Measurements from ENCODE around the gene PPY. TPM values are rescaled to one million over a fixed set of nuclear protein-coding genes. Genes with fewer than 3 reads are reported as not detected.

PPY gene
- total RNA-seq, 1 experiment from 2014 or later: not detected

DNA sequence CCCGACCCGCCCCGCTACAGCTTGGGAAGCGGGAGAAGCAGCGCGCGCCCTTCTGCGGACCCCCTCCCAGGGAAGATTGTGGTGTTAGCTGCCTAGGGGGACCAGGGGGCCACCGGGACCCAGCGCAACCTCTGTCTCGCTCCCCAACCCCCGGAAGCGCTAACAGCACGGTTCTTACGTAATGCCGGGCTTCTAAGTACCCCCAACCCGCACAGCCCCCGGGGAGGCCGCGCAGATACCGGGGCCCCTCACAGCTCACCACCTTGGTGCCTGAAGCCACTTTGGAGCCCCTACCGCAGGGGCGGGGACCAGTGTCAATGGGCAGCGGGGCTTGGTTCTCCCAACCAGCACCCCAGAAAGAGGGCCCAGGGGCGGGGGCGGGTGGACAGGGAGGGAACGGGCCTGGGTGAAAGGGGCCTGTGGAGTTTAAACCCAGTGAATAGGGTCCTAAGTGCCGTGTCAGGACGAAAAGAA, 35.3 kb downstream of the PPY start:
- POLR2A ChIA-PET: no interaction called here
- H3K4me3 ChIP-seq (ENCODE audit: low read depth in 2 of 2, low read length in 2 of 2): peak overlapping the region; percentile 16 to 34; a peak in 2 of 4 replicates
- peaks cover 3% of the 10 kb centered on the region; the same call in 1 of the 2 replicates for H3K27me3 ChIP-seq (ENCODE audit: control insufficient read depth, insufficient read depth, low read length)
- no peaks in the 10 kb centered on the region for H3K9me3 ChIP-seq (ENCODE audit: control insufficient read depth, insufficient read depth, low read depth, low read length)
- in situ Hi-C loops (cut with HindIII; ENCODE audit: low pct_unique_long_range_greater_than_20kb, low sequenced_read_pairs): no loop called here
- TF ChIP-seq TCF7L2 (IDR thresholded peaks at IDR 0.05; ENCODE audit: low read depth, low read length): no peak
- ATAC-seq: no peak
- intact Hi-C loops (cut with micrococcal nuclease; ENCODE audit: unreplicated experiment): no loop called here
- no peak overlapping the region for H3K27ac ChIP-seq (ENCODE audit: low read length)
- BruUV-seq (replicated peaks): no TSS peak
- CTCF ChIA-PET: no interaction called here
- peaks cover 8% of the 10 kb centered on the region for H3K4me1 ChIP-seq (ENCODE audit: control insufficient read depth, insufficient read depth, low read length)
- DNase-seq (ENCODE audit: low read depth, low spot score): no peak
- H3K36me3 ChIP-seq (ENCODE audit: control insufficient read depth, insufficient read depth, low read length): no peaks in the 10 kb centered on the region; the same call in 1 of the 2 replicates

DNA sequence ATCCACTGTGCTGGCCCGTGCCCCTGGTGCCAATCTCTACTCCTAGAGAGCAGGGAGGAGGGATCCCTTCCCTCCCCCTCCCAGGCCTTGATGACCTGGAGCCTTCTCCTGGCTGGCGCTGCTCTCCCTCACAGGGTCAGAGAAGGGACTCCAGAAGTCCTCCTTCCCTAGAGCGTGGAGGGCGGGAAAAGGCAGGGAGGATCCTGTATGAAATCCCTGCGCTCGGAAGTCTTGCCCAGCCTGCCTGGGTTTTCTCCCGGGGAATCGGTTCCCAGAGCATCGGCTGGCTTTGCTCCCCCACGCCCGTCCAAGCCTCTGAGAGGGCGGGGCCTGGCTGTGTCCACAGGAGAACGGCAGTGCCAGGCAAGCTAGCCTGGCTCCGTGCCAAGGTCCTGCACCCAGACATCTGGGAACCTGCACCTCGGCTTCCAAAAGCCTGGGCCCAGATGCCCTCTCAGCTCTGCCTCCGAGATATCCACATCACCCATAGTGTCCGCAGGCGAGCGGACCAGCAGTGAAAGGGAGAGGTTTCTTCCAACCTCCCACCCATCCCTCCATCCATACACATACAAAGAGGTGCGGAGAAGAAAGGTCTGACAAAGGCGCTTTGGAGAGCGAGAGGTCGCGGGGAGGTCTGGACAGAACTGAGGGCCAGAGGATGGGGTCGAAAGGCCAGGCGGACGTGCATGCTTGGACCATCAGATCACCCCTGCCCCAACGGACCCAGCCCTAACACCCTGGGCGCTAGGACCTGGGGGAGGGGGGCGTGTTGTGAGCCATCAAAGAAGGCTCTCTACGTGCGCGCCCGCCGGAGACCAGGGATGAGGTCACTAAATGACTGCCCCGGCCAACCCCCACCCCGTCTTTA, 36.1 kb downstream of the PPY start:
- TF ChIP-seq, protein P1, sequence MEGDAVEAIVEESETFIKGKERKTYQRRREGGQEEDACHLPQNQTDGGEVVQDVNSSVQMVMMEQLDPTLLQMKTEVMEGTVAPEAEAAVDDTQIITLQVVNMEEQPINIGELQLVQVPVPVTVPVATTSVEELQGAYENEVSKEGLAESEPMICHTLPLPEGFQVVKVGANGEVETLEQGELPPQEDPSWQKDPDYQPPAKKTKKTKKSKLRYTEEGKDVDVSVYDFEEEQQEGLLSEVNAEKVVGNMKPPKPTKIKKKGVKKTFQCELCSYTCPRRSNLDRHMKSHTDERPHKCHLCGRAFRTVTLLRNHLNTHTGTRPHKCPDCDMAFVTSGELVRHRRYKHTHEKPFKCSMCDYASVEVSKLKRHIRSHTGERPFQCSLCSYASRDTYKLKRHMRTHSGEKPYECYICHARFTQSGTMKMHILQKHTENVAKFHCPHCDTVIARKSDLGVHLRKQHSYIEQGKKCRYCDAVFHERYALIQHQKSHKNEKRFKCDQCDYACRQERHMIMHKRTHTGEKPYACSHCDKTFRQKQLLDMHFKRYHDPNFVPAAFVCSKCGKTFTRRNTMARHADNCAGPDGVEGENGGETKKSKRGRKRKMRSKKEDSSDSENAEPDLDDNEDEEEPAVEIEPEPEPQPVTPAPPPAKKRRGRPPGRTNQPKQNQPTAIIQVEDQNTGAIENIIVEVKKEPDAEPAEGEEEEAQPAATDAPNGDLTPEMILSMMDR (IDR thresholded peaks at IDR 0.05): no peak
- no peak for TF ChIP-seq POLR2AphosphoS5 (IDR thresholded peaks at IDR 0.05; ENCODE audit: low read depth, low read length)
- TF ChIP-seq SIN3A (IDR thresholded peaks at IDR 0.05; ENCODE audit: borderline replicate concordance, insufficient read depth, low read depth, low read length): no peak
- TF ChIP-seq TCF7L2 (IDR thresholded peaks at IDR 0.05; ENCODE audit: low read depth, low read length): no peak
- H3K27ac ChIP-seq (ENCODE audit: low read length): no peak overlapping the region
- ATAC-seq: no peak; the same call in 1 of the 2 replicates
- H3K4me1 ChIP-seq (ENCODE audit: control insufficient read depth, insufficient read depth, low read length): peaks cover 10% of the 10 kb centered on the region
- peaks cover 3% of the 10 kb centered on the region; the same call in 1 of the 2 replicates for H3K27me3 ChIP-seq (ENCODE audit: control insufficient read depth, insufficient read depth, low read length)
- intact Hi-C loops (cut with micrococcal nuclease; ENCODE audit: unreplicated experiment): no loop called here
- no peak for DNase-seq (ENCODE audit: low read depth, low spot score)
- POLR2A ChIA-PET: no interaction called here
- H3K4me3 ChIP-seq (ENCODE audit: low read depth in 2 of 2, low read length in 2 of 2): peak overlapping the region in 1 of 2 experiments; percentile 34; a peak in 1 of 4 replicates
- H3K36me3 ChIP-seq (ENCODE audit: control insufficient read depth, insufficient read depth, low read length): no peaks in the 10 kb centered on the region; the same call in 1 of the 2 replicates
- BruUV-seq (replicated peaks): no TSS peak
- H3K9me3 ChIP-seq (ENCODE audit: control insufficient read depth, insufficient read depth, low read depth, low read length): no peaks in the 10 kb centered on the region
- CTCF ChIA-PET: no interaction called here
- in situ Hi-C loops (cut with HindIII; ENCODE audit: low pct_unique_long_range_greater_than_20kb, low sequenced_read_pairs): no loop called here

DNA sequence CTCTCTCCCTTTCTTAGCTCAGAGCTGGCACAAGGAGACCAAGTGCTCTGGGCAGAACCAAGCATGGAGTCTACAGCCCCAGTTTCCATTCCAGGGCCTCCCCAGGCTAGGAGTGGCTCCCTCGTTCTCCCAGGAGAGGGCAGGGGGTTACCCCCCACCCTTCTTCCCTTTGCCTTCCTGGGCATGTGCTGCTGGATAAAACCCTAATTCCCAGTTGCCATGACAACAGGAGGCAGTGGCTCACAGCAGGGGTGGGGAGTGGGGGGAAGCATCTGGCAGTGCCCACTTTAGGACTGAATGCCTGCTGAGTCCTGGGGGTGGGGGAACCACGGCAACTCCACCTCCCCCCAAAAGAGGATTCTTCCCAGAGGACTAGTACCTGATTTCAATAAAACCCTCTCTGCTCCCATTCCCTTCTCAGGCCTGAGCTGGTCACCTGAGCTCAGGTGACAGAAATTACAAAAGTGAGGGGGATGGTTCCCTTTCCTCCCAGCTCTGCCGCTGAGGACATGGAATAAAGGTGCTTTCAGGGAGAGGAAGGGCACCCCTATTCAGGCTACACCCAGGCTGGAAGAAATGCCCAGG, 36.8 kb downstream of the PPY start:
- POLR2A ChIA-PET: no interaction called here
- ATAC-seq (no peak), DNase-seq (ENCODE audit: low read depth, low spot score) (no peak)
- Histone ChIP-seq H3K4me1 (ENCODE audit: control insufficient read depth, insufficient read depth, low read length) (peaks cover 14% of the 10 kb centered on the region), H3K27ac (ENCODE audit: low read length) (no peak overlapping the region), H3K36me3 (ENCODE audit: control insufficient read depth, insufficient read depth, low read length) (no peaks in the 10 kb centered on the region; the same call in 1 of the 2 replicates), H3K27me3 (ENCODE audit: control insufficient read depth, insufficient read depth, low read length) (peaks cover 3% of the 10 kb centered on the region; the same call in 1 of the 2 replicates), H3K9me3 (ENCODE audit: control insufficient read depth, insufficient read depth, low read depth, low read length) (no peaks in the 10 kb centered on the region), H3K4me3 (ENCODE audit: low read depth in 2 of 2, low read length in 2 of 2) (no peak overlapping the region)
- CTCF ChIA-PET: no interaction called here
- no TSS peak for BruUV-seq (replicated peaks)
- in situ Hi-C loops (cut with HindIII; ENCODE audit: low pct_unique_long_range_greater_than_20kb, low sequenced_read_pairs): no loop called here
- TF ChIP-seq, protein P2, sequence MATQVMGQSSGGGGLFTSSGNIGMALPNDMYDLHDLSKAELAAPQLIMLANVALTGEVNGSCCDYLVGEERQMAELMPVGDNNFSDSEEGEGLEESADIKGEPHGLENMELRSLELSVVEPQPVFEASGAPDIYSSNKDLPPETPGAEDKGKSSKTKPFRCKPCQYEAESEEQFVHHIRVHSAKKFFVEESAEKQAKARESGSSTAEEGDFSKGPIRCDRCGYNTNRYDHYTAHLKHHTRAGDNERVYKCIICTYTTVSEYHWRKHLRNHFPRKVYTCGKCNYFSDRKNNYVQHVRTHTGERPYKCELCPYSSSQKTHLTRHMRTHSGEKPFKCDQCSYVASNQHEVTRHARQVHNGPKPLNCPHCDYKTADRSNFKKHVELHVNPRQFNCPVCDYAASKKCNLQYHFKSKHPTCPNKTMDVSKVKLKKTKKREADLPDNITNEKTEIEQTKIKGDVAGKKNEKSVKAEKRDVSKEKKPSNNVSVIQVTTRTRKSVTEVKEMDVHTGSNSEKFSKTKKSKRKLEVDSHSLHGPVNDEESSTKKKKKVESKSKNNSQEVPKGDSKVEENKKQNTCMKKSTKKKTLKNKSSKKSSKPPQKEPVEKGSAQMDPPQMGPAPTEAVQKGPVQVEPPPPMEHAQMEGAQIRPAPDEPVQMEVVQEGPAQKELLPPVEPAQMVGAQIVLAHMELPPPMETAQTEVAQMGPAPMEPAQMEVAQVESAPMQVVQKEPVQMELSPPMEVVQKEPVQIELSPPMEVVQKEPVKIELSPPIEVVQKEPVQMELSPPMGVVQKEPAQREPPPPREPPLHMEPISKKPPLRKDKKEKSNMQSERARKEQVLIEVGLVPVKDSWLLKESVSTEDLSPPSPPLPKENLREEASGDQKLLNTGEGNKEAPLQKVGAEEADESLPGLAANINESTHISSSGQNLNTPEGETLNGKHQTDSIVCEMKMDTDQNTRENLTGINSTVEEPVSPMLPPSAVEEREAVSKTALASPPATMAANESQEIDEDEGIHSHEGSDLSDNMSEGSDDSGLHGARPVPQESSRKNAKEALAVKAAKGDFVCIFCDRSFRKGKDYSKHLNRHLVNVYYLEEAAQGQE (IDR thresholded peaks at IDR 0.05; ENCODE audit: insufficient read depth in 1 of 2, low read depth in 2 of 2, low read length in 1 of 2): no peak
- TF ChIP-seq, protein P1 (IDR thresholded peaks at IDR 0.05): no peak
- TF ChIP-seq TCF7L2 (IDR thresholded peaks at IDR 0.05; ENCODE audit: low read depth, low read length) (no peak), POLR2AphosphoS5 (IDR thresholded peaks at IDR 0.05; ENCODE audit: low read depth, low read length) (no peak), SIN3A (IDR thresholded peaks at IDR 0.05; ENCODE audit: borderline replicate concordance, insufficient read depth, low read depth, low read length) (no peak)
- intact Hi-C loops (cut with micrococcal nuclease; ENCODE audit: unreplicated experiment): no loop called here
